Activated T-cell treated with anti-CD3 and anti-CD28 coated beads, Interleukin-2, amount 50 U/mL, for 72 hours (primary cell): Measurements from ENCODE around the gene MSH2. TPM values are rescaled to one million over a fixed set of nuclear protein-coding genes. Genes with fewer than 3 reads are reported as not detected.
"Not testable (repeated sequence)": the region's sequence is repeated elsewhere in the genome, so short reads cannot be mapped to it uniquely, and the experiment has no call there.

Source experiments
- ATAC-seq, 2 donors: fragments of 150-1000 bp; cut with Tn5 transposase; replicated peaks in 1 of 2; 2 replicates each; pipeline ENCODE4 v1.10.0; 2021; ENCODE audit warnings: moderate library complexity in 2 of 2, mild to moderate bottlenecking in 1 of 2
- DNase-seq, 2 donors: peaks; one replicate each; pipeline ENCODE4 v3.0.0; 2021 to 2022; ENCODE audit warnings: mixed read lengths in 1 of 2
- H3K27ac Mint-ChIP-seq: one replicate; pipeline ENCODE4 v1.8.0; 2022; ENCODE audit warnings: mild to moderate bottlenecking, moderate library complexity, mixed read lengths
- H3K27me3 Mint-ChIP-seq: one replicate; pipeline ENCODE4 v1.8.0; 2022; ENCODE audit warnings: low read depth, mixed read lengths
- H3K36me3 Mint-ChIP-seq, 2 donors: one replicate each; pipeline ENCODE4 v1.8.0; 2022; ENCODE audit warnings: mixed read lengths in 2 of 2, mild to moderate bottlenecking in 1 of 2; ENCODE audit not compliant: insufficient read depth in 2 of 2
- H3K4me1 Mint-ChIP-seq: one replicate; pipeline ENCODE4 v1.8.0; 2022; ENCODE audit warnings: low read depth, mixed read lengths
- H3K4me3 Mint-ChIP-seq, 2 donors: one replicate each; pipeline ENCODE4 v1.8.0; 2022; ENCODE audit warnings: mild to moderate bottlenecking in 2 of 2, mixed read lengths in 2 of 2, moderate library complexity in 2 of 2
- H3K9me3 Mint-ChIP-seq, 2 donors: one replicate each; pipeline ENCODE4 v1.8.0; 2022; ENCODE audit warnings: mixed read lengths in 2 of 2
- total RNA-seq, 2 donors: library from RNA; stranded (reverse); gene quantifications; one replicate each; pipeline ENCODE4 v1.2.3, GENCODE V29; 2022

Gene MSH2
- total RNA-seq, 2 donors from 2014 or later: 41.9 to 48.7 TPM

DNA sequence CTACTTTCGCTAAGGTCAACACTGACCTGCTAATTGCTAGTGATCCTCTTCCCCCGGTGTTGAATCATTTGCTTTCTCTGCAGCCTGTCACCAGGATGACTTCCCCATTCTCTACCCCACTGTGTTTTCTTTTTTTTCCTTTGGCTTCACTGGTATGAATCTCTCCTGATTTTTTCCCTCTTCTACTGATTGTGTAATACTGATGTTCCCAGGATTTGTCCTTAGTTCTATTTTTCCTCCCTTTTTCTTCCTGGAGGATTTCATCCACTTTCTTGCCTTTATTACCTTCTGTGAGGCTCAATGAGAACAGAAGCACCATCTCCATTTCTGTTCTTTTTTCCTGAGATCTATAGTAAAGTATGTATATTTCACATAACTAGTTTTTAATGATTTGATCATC lies 14.1 kb upstream of the MSH2 start:
- DNase-seq (no peak), ATAC-seq (no peak)
- Mint-ChIP-seq H3K27me3 (peaks cover 10% of the 10 kb centered on the region), H3K9me3 (no peaks in the 10 kb centered on the region), H3K4me3 (no peak overlapping the region), H3K36me3 (no peaks in the 10 kb centered on the region), H3K27ac (no peak overlapping the region), H3K4me1 (no peaks in the 10 kb centered on the region)

DNA sequence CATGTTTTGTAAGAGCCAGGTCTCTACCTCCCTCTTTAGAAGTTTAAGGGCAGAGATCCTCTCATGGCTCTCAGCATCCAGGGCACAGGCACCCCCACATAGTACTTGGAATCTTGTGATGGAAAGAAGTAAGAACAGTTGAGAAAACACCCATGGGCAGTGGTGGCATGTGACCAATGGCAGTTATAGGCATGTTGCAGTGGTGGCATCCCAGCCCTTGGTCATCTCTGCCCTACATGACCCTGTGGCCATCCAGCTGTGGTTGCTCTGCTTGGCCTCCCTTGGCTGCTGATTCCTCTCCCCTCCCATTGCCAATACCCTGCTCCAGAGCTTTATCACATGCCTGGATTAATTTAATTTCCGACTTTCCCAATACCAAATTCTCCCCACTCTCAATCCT lies 13.3 kb upstream of the MSH2 start:
- Mint-ChIP-seq H3K27me3 (peaks cover 10% of the 10 kb centered on the region), H3K36me3 (no peaks in the 10 kb centered on the region), H3K4me3 (no peak overlapping the region), H3K9me3 (no peaks in the 10 kb centered on the region), H3K27ac (no peak overlapping the region), H3K4me1 (no peaks in the 10 kb centered on the region)
- DNase-seq: no peak
- ATAC-seq: no peak

DNA sequence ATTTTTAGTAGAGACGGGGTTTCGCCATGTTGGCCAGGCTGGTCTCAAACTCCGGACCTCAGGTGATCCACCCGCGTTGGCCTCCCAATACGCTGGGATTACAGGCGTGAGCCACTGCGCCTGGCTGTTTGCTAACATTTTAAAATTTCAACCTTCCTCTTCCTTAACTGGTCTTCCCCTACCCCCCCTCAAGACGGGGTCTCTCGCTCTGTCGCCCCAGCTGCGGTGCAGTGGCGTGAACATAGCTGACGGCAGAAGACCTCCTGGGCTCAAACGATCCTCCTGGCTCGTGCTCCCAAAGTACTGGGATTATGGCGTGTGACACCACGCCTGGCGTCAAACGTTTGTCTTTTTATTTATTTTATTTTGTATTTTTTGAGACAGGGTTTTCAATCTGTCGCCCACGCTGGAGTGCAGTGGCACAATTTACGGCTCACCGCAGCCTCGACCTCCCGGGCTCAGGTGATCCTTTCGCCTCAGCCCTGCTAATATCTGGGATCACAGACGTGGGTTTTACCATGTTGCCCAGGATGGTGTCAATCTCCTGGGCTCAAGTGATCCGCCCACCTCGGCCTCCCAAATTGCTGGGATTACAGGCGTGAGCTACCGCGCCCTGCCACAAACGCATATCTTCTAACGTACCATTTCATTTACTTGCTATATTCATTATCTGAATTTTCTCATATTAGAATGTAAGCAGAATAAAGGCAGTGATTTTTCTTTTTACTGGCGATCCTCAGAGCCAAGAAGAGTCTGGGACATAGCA lies 984 bp upstream of the MSH2 start:
- Mint-ChIP-seq H3K4me3 (peak overlapping the region; percentile 98), H3K4me1 (peaks cover 32% of the 10 kb centered on the region), H3K36me3 (peaks cover 8 to 18% of the 10 kb centered on the region in 2 donors), H3K27me3 (no peaks in the 10 kb centered on the region), H3K9me3 (no peaks in the 10 kb centered on the region), H3K27ac (peak overlapping the region; percentile 96)
- ATAC-seq (no peak), DNase-seq (no peak)

DNA sequence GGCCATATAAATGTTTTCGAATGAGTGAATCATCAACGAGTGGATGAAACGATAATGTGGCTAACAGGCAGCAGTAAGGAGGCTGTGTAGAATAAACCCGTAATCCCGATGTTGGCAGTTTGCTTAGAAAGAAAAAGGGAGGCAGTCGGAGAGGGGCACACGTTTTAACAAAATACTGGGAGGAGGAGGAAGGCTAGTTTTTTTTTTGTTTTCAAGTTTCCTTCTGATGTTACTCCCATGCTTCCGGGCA lies 476 bp upstream of the MSH2 start:
- ATAC-seq (peak in 1 of 2 donors; percentile 0), DNase-seq (no peak)
- H3K9me3 Mint-ChIP-seq: no peaks in the 10 kb centered on the region
- H3K36me3 Mint-ChIP-seq: peaks cover 8 to 18% of the 10 kb centered on the region in 2 donors
- H3K4me3 Mint-ChIP-seq: peak overlapping the region; percentile 98
- no peaks in the 10 kb centered on the region for H3K27me3 Mint-ChIP-seq
- peak overlapping the region; percentile 96 for H3K27ac Mint-ChIP-seq
- peaks cover 36% of the 10 kb centered on the region for H3K4me1 Mint-ChIP-seq

DNA sequence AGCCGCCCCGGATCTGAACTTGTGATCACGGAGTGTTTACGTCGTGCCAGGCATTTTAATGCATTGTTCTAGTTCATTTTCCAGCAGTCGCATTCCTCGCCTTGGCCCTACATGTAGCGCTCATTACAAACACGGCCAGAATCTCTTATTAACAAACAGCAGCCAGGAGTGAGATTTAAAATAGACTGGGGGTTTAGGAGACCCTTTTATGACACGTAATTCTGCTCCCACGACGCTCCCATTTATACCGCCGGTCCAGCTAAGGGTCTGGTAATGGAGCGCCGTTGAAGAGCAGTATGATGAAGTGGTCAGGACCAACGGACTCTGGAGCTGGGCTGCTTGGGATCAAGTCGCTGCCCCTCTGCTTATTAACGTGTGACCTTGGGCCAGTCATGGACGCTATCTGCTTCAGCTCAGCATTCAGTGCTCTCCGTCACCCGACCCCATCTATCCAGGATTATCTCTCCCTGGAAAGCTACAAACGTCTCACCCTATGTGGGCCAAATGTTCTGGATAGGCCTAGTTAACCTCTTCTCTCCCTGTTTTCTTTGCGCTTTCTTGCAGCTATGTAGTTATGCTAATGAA lies 745 bp downstream of the MSH2 start:
- ATAC-seq (no peak), DNase-seq (peak in 1 of 2 donors; percentile 5)
- Mint-ChIP-seq H3K4me1 (peaks cover 38% of the 10 kb centered on the region), H3K27me3 (no peaks in the 10 kb centered on the region), H3K36me3 (peaks cover 8 to 22% of the 10 kb centered on the region in 2 donors), H3K4me3 (peak overlapping the region; percentile 98), H3K27ac (peak overlapping the region; percentile 96), H3K9me3 (no peaks in the 10 kb centered on the region)

DNA sequence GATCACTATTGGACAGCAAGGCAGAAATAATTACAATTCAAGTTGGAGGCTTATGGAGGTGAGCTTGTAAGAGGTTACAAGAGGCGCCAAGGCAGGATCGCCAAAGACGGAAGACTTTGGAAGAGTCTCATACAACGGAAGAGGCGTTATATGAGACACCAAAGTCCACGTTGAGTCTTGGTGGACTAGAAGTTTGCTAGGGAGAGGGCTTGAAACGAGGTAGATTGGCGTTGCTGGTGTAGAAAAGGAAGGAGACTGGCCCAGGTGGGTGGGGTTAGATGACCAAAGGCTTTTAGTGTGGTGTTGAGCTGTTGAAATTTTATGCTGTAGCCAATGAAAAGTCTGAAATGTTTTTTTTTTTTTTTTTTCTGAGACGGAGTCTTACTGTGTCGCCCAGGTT lies 1.4 kb downstream of the MSH2 start:
- Mint-ChIP-seq H3K27ac (peak overlapping the region; percentile 96), H3K4me3 (peak overlapping the region; percentile 98), H3K36me3 (peaks cover 8 to 22% of the 10 kb centered on the region in 2 donors), H3K27me3 (no peaks in the 10 kb centered on the region), H3K9me3 (no peaks in the 10 kb centered on the region), H3K4me1 (peaks cover 38% of the 10 kb centered on the region)
- DNase-seq: no peak
- no peak for ATAC-seq

DNA sequence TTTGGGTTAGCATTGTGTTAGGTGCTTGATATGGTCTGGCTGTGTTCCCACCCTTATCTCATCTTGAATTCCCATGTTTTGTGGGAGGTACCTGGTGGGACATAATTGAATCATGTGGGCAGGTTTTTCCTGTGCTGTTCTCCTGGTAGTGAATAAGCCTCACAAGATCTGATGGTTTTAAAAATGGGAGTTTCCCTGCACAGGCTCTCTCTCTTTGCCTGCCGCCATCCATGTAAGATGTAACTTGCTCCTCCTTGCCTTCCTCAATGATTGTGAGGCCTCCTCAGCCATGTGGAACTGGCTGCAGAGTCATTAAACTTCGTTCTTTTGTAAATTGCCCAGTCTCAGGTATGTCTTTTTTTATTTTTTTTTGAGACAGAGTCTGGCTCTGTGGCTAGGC lies 2.8 kb downstream of the MSH2 start:
- Mint-ChIP-seq H3K27ac (no peak overlapping the region), H3K4me3 (peak overlapping the region; percentile 18 to 39), H3K27me3 (no peaks in the 10 kb centered on the region), H3K9me3 (no peaks in the 10 kb centered on the region), H3K36me3 (peaks cover 8 to 22% of the 10 kb centered on the region in 2 donors), H3K4me1 (peaks cover 38% of the 10 kb centered on the region)
- DNase-seq (no peak), ATAC-seq (no peak)

DNA sequence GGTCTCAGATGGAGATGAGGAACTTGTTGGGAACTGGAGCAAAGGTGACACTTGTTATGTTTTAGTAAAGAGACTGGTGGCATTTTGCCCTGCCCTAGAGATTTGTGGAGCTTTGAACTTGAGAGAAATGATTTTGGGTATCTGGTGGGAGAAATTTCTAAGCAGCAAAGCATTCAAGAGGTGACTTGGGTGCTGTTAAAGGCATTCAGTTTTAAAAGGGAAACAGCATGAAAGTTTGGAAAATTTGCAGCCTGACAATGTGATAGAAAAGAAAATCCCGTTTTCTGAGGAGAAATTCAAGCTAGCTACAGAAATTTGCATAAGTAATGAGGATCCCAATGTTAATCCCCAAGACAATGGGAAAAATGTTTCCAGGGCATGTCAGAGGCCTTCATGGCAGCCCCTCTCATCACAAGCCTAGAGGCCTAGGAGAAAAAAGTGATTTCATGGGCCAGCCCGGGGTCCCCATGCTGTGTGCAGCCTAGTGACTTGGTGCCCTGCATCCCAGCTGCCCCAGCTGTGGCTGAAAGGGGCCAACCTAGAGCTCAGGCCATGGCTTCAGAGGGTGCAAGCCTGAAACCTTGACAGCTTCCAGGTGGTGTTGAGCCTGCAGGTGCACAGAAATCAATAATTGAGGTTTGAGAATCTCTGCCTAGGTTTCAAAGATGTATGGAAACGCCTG lies 3.8 kb downstream of the MSH2 start:
- H3K27ac Mint-ChIP-seq, H3K9me3 Mint-ChIP-seq, DNase-seq, H3K4me3 Mint-ChIP-seq, H3K27me3 Mint-ChIP-seq, ATAC-seq: not testable (repeated sequence)
- peaks cover 8 to 22% of the 10 kb centered on the region in 2 donors for H3K36me3 Mint-ChIP-seq
- peaks cover 38% of the 10 kb centered on the region for H3K4me1 Mint-ChIP-seq

DNA sequence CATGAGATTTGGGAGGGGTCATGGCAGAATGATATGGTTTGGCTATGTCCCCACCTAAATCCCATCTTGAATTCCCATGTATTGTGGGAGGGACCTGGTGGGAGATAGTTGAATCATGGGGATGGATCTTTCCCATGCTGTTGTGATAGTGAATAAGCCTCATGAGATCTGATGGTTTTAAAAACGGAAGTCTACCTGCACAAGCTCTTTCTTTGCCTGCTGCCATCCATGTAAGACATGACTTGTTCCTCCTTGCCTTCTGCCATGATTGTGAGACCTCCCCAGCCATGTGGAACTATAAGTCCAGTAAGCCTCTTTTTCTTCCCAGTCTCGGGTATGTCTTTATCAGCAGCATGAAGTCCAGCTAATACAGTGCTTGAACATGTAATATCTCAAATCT lies 5.0 kb downstream of the MSH2 start:
- Mint-ChIP-seq H3K4me1 (peaks cover 27% of the 10 kb centered on the region), H3K36me3 (peaks cover 8 to 24% of the 10 kb centered on the region in 2 donors)
- not testable (repeated sequence) for H3K27ac Mint-ChIP-seq, ATAC-seq, H3K4me3 Mint-ChIP-seq, H3K27me3 Mint-ChIP-seq, DNase-seq, H3K9me3 Mint-ChIP-seq

DNA sequence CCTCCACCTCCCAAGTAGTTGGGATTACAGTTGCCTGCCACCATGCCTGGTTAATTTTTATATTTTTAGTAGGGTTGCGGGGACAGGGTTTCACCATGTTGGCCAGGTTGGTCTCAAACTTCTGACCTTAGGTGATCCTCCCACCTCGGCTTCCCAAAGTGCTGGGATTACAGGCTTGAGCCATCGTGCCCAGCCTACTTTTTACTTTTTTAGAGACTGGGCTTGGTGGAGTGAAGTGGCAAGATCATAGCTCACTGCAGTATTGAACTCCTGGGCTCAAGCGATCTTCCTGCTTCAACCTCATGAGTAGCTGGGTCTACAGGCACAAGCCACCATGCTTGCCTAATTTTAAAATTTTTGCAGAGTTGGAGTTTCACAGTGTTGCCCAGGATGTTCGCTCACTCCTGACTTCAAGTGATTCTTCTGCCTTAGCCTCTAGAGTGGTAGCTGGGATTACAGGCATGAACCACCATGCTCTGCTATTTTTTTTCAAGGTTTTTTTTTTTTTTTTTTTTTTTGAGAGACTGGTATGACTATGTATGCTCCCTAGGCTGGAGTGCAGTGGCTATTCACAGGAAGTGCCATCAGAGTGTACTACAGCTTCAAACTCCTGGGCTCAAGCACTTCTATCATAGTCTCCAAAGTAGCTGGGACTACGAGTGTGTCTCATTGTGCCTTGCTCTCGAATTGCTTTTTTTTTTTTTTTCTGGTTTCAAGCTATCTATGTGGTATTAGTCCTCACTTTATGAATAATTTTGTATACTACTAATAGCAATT lies 11.9 kb downstream of the MSH2 start:
- peaks cover 3 to 13% of the 10 kb centered on the region in 2 donors for H3K36me3 Mint-ChIP-seq
- no peak overlapping the region for H3K4me3 Mint-ChIP-seq
- H3K9me3 Mint-ChIP-seq: no peaks in the 10 kb centered on the region
- no peaks in the 10 kb centered on the region for H3K27me3 Mint-ChIP-seq
- no peaks in the 10 kb centered on the region for H3K4me1 Mint-ChIP-seq
- DNase-seq (no peak), ATAC-seq (no peak)
- no peak overlapping the region for H3K27ac Mint-ChIP-seq

DNA sequence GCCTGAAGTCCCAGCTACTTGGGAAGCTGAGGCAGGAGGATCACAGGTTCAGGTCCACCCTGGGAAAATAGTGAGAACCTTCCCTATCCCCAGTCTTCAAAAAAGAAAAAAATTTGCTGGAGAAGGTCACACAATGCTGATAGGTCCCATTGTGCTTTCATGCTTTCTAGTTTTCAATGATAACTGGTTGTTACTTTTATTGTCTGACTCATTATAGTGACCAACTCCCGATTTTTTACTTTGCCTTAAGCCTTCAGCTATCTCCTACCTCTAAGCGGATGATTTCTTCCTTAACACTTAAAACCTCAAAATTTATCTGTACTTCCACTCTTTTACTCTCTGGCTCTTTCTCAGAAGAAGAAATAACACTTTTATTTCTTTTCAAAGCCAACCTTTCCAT lies 17.3 kb downstream of the MSH2 start:
- no peak for DNase-seq
- no peak for ATAC-seq
- H3K36me3 Mint-ChIP-seq: peaks cover 3 to 17% of the 10 kb centered on the region in 2 donors
- H3K27me3 Mint-ChIP-seq: no peaks in the 10 kb centered on the region
- H3K4me3 Mint-ChIP-seq: no peak overlapping the region
- no peaks in the 10 kb centered on the region for H3K9me3 Mint-ChIP-seq
- no peak overlapping the region for H3K27ac Mint-ChIP-seq
- no peaks in the 10 kb centered on the region for H3K4me1 Mint-ChIP-seq

DNA sequence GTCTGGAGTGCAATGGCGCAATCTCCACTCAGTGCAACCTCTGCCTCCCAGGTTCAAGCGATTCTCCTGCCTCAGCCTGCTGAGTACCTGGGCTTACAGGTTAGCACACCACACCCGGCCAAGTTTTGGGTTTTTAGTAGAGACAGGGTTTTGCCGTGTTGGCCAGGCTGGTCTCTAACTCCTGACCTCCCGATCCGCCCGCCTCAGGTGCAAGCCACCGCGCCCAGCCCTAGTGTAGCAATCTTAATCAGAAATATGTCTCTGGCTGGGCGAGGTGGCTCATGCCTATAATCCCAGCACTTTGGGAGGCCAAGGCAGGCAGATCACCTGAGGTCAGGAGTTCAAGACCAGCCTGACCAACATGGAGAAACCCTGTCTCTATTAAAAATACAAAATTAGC lies 17.7 kb downstream of the MSH2 start:
- not testable (repeated sequence) for H3K27ac Mint-ChIP-seq, ATAC-seq, H3K27me3 Mint-ChIP-seq, H3K4me1 Mint-ChIP-seq, H3K4me3 Mint-ChIP-seq, DNase-seq, H3K9me3 Mint-ChIP-seq
- peaks cover 3 to 16% of the 10 kb centered on the region in 2 donors for H3K36me3 Mint-ChIP-seq

DNA sequence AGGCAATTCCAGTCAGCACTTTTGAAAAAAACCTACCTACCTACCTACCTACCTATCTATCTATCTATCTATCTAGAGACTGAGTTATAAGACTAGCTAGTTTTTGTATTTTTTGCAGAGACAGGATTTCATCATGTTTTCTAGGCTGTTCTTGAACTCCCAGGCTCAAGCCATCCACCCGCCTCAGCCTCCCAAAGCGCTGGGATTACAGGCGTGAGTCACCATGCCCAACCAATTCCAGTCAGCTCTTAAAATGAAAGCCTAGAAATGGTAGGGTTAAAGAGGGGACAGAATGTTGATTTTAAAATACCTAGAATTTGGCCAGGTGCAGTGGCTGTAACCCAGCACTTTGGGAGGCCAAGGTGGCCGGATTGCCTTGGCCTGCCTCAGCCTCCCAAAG lies 19.1 kb downstream of the MSH2 start:
- H3K4me3 Mint-ChIP-seq: no peak overlapping the region
- H3K27ac Mint-ChIP-seq: no peak overlapping the region
- ATAC-seq: no peak
- DNase-seq: no peak
- no peaks in the 10 kb centered on the region for H3K27me3 Mint-ChIP-seq
- peaks cover 1 to 10% of the 10 kb centered on the region in 2 donors for H3K36me3 Mint-ChIP-seq
- no peaks in the 10 kb centered on the region for H3K4me1 Mint-ChIP-seq
- no peaks in the 10 kb centered on the region for H3K9me3 Mint-ChIP-seq
